Panc1 (cell line): ENCODE results near the gene TIGAR.

Experiments used
- CTCF ChIP-seq: fragments of 450-650 bp; IDR thresholded peaks from 2 replicates; pipeline ENCODE4 v1.5.1; 2017; ENCODE audit warnings: mild to moderate bottlenecking
- POLR2AphosphoS5 ChIP-seq: IDR thresholded peaks from 2 replicates; pipeline ENCODE4 v1.6.1; 2012; ENCODE audit warnings: mild to moderate bottlenecking, low read depth, low read length, moderate library complexity
- SIN3A ChIP-seq: IDR thresholded peaks from 2 replicates; pipeline ENCODE4 v1.6.1; 2012; ENCODE audit warnings: low read depth, mild to moderate bottlenecking, low read length, moderate library complexity, borderline replicate concordance; ENCODE audit not compliant: insufficient read depth
- TCF7L2 ChIP-seq: IDR thresholded peaks from 2 replicates; pipeline ENCODE4 v1.6.1; 2011; ENCODE audit warnings: mild to moderate bottlenecking, low read depth, low read length, inconsistent platforms
- TF ChIP-seq, protein P1 (sequence below), 2 experiments: IDR thresholded peaks; 2 replicates each; pipeline ENCODE4 v1.6.1; 2011 to 2012; ENCODE audit warnings: low read depth in 2 of 2, control low read depth in 1 of 2, low read length in 1 of 2, mild to moderate bottlenecking in 1 of 2, moderate library complexity in 1 of 2; ENCODE audit not compliant: insufficient read depth in 1 of 2

- TF ChIP-seq CTCF = no peak
- no peak for TF ChIP-seq POLR2AphosphoS5
- TF ChIP-seq, protein P1, sequence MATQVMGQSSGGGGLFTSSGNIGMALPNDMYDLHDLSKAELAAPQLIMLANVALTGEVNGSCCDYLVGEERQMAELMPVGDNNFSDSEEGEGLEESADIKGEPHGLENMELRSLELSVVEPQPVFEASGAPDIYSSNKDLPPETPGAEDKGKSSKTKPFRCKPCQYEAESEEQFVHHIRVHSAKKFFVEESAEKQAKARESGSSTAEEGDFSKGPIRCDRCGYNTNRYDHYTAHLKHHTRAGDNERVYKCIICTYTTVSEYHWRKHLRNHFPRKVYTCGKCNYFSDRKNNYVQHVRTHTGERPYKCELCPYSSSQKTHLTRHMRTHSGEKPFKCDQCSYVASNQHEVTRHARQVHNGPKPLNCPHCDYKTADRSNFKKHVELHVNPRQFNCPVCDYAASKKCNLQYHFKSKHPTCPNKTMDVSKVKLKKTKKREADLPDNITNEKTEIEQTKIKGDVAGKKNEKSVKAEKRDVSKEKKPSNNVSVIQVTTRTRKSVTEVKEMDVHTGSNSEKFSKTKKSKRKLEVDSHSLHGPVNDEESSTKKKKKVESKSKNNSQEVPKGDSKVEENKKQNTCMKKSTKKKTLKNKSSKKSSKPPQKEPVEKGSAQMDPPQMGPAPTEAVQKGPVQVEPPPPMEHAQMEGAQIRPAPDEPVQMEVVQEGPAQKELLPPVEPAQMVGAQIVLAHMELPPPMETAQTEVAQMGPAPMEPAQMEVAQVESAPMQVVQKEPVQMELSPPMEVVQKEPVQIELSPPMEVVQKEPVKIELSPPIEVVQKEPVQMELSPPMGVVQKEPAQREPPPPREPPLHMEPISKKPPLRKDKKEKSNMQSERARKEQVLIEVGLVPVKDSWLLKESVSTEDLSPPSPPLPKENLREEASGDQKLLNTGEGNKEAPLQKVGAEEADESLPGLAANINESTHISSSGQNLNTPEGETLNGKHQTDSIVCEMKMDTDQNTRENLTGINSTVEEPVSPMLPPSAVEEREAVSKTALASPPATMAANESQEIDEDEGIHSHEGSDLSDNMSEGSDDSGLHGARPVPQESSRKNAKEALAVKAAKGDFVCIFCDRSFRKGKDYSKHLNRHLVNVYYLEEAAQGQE (IDR thresholded peaks at IDR 0.05; ENCODE audit: insufficient read depth in 1 of 2, low read depth in 2 of 2, low read length in 1 of 2) = no peak
- TF ChIP-seq SIN3A = no peak
- no peak for TF ChIP-seq TCF7L2
These were observed 82.0 kb downstream of the TIGAR start for GRCh38 chr12:4402996-4403395.
